PC-9 (cell line): ENCODE measurements around the gene PIK3R3.

Experiments used
- EZH2 ChIP-seq: fragments of 200-600 bp; sonication (generic); IDR thresholded peaks from 2 replicates; pipeline ENCODE4 v1.8.0; 2017; ENCODE audit warnings: antibody characterized with exemption, low read depth
- TF ChIP-seq, protein P1 (sequence below): fragments of 200-600 bp; sonication (generic); conservative IDR thresholded peaks from 2 replicates; pipeline ENCODE4 v1.6.1; 2017; ENCODE audit warnings: mixed run types, antibody characterized with exemption, mild to moderate bottlenecking, moderate library complexity

DNA sequence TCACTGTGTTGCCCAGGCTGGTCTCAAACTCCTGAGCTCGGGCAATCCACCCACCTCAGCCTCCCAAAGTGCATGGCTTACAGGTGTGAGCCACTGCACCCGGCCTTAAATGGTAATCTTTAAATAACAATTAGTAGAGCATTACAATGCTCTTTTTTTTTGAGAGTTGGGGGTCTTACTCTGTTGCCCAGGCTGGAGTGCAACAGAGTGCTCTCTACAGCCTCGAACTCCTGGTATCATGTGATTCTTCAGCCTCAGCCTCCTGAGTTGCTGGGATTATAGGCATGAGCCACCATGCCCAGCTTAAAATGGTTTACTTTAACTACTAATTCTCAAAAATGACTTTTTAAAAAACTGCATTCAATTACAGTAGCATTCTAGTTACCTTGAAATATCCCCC lies 52.2 kb downstream of the PIK3R3 start:
- no peak for TF ChIP-seq EZH2
- TF ChIP-seq, protein P1, sequence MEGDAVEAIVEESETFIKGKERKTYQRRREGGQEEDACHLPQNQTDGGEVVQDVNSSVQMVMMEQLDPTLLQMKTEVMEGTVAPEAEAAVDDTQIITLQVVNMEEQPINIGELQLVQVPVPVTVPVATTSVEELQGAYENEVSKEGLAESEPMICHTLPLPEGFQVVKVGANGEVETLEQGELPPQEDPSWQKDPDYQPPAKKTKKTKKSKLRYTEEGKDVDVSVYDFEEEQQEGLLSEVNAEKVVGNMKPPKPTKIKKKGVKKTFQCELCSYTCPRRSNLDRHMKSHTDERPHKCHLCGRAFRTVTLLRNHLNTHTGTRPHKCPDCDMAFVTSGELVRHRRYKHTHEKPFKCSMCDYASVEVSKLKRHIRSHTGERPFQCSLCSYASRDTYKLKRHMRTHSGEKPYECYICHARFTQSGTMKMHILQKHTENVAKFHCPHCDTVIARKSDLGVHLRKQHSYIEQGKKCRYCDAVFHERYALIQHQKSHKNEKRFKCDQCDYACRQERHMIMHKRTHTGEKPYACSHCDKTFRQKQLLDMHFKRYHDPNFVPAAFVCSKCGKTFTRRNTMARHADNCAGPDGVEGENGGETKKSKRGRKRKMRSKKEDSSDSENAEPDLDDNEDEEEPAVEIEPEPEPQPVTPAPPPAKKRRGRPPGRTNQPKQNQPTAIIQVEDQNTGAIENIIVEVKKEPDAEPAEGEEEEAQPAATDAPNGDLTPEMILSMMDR: no peak
